Stimulated activated CD8-positive, alpha-beta memory T cell treated with anti-CD3 and anti-CD28 coated beads, Interleukin-2, amount 100 ng/mL, for 1 hour (primary cell): Measurements from ENCODE around the gene FAM9C.
"Not testable (repeated sequence)": the region's sequence is repeated elsewhere in the genome, so short reads cannot be mapped to it uniquely, and the experiment has no call there.

Source experiments
- DNase-seq, 2 donors: peaks; one replicate each; pipeline ENCODE4 v3.0.0-alpha.2; 2020; ENCODE audit warnings: low read depth in 2 of 2

FAM9C gene

GRCh38 chrX:13043138-13043537 is 1.3 kb downstream of the FAM9C start:
- DNase-seq, result no peak

- DNase-seq, result no peak
Measured at GRCh38 chrX:13036896-13037295, 7.5 kb downstream of the FAM9C start.

GRCh38 chrX:13033193-13033592 is 11.2 kb downstream of the FAM9C start:
- DNase-seq, result no peak

GRCh38 chrX:13029887-13030771 is 14.3 kb downstream of the FAM9C start:
- DNase-seq, result no peak

GRCh38 chrX:13029637-13029886 is 14.9 kb downstream of the FAM9C start:
- DNase-seq, result no peak

GRCh38 chrX:13028871-13029636 is 15.4 kb downstream of the FAM9C start:
- no peak for DNase-seq

- no peak for DNase-seq
Measured at GRCh38 chrX:13026877-13027652, 17.4 kb downstream of the FAM9C start.

GRCh38 chrX:13024986-13025385 is 19.4 kb downstream of the FAM9C start:
- no peak for DNase-seq

GRCh38 chrX:13023979-13024378 is 20.4 kb downstream of the FAM9C start:
- DNase-seq, result no peak

- DNase-seq, result no peak
Measured at GRCh38 chrX:13023567-13023966, 20.9 kb downstream of the FAM9C start.

- DNase-seq, result no peak
Measured at GRCh38 chrX:13022926-13023325, 21.5 kb downstream of the FAM9C start.

GRCh38 chrX:13016731-13017130 is 27.7 kb downstream of the FAM9C start:
- not testable (repeated sequence) for DNase-seq

- no peak for DNase-seq
Measured at GRCh38 chrX:13015536-13016236, 28.7 kb downstream of the FAM9C start.

GRCh38 chrX:13014111-13015096 is 30.0 kb downstream of the FAM9C start:
- DNase-seq, result no peak

GRCh38 chrX:13013363-13014110 is 30.9 kb downstream of the FAM9C start:
- DNase-seq, result no peak

GRCh38 chrX:13010546-13010945 is 33.9 kb downstream of the FAM9C start:
- DNase-seq, result no peak

GRCh38 chrX:13009844-13010243 is 34.6 kb downstream of the FAM9C start:
- no peak for DNase-seq

GRCh38 chrX:13009273-13009672 is 35.1 kb downstream of the FAM9C start:
- no peak for DNase-seq

GRCh38 chrX:13008851-13009250 is 35.6 kb downstream of the FAM9C start:
- no peak for DNase-seq

- no peak for DNase-seq
Measured at GRCh38 chrX:13008189-13008533, 36.3 kb downstream of the FAM9C start.
